HG03064 (cell line): ENCODE results near the gene SLC25A38.
"Not testable (repeated sequence)": the region's sequence is repeated elsewhere in the genome, so short reads cannot be mapped to it uniquely, and the experiment has no call there.

ENCODE experiments used
- ATAC-seq: cut with Tn5 transposase; IDR thresholded peaks from one replicate; pipeline ENCODE4 v1.9.1; 2021; ENCODE audit warnings: low read depth; ENCODE audit not compliant: unreplicated experiment

The SLC25A38 gene

DNA sequence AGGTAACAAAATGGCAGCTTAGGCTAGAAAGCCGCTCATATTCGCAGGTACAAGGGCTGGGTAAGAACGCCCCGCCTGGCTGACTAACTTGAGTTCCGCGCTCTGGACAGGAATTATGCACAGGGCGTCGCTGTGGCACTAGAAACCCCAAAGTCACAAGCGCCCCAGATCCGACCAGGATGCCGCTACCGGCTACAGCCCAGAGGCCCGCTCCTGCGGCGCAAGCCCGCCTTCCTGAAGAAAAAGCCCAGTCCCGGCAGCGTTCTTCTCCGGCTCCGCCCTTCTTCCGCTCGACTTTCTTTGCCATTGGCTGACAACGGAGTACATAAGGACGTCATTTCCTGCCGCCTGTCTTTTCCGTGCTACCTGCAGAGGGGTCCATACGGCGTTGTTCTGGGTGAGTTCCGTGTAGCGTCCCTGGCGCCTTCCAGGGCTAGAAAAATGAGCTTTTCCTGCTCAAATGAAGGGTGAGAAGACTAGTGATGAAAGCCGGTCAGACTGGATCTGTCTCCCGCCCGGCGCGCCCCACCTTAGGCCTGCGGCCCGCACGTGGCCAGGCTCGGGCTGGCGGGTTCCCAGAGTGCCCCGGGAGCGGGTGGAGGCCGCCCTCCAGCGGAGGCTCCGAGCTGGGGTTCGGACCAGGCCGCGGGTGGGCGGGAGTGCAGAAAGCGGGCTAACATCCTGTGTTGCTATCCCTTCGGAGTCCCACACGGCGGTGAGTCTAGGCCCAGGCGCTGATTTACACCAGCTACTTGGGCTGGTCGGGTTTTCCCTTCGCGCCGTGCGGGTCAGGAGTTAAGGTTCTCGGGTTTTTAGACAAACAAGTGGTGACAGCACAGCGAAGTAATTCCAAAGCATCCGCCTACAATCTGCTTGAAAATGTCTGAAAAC lies 23.4 kb downstream of the SLC25A38 start, which contains the start of gene RPSA:
RPSA (plus strand) TSS at position 353 of the 891 bp plus-strand sequence. CDS start 934 bp downstream, outside the sequence.
- ATAC-seq: peak; percentile 92

DNA sequence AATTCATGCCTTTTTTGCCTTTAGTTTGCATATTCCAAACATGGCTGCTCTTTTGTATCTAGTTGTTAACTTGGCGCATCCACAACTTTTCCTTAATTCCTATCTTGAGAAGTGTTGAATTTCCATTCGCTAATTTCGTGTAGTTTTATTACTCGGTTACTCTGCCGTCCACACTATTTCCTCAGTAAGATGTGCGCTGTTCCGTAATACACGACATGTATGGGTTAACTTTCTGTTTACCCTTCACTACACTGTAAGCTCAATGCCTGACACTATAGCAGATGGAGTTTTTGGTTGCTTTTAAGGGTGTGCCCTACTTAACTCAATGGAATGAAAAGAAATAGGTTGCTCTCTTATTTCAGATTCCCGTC lies 24.1 kb downstream of the SLC25A38 start:
- no peak for ATAC-seq

DNA sequence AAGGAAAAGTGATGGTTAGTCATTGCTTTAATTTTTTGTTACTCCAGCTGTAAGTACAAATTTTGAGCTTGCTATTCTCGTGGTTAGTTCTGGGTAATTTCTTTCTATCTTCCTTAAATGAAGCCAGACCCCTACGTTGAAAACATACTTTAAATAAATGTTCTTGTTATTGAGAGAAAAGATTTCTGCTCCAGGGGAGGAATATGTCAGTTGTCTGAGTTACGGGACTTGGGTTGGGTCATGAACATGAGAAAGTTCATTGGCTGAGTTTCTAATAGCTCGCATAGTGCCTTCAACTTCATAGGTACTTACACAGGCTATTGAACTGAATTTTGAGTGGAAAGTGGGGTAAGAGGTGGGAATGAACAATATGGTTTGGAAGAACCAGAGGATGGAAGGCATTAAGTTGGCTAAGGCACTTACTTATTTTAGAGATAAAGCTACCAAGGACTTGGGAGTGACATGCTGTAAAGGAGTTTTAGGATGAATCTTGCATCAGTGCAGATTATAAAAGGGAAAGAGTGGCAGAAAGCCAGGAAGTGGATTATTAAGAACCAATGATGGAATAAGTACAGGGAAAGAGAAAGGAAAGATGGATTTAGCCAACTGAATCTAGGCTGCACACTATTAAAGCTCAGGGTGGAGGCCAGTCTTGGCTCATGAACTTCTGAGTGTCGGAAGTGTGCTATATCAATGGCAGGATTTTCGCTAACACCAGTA lies 24.8 kb downstream of the SLC25A38 start:
- ATAC-seq: no peak

DNA sequence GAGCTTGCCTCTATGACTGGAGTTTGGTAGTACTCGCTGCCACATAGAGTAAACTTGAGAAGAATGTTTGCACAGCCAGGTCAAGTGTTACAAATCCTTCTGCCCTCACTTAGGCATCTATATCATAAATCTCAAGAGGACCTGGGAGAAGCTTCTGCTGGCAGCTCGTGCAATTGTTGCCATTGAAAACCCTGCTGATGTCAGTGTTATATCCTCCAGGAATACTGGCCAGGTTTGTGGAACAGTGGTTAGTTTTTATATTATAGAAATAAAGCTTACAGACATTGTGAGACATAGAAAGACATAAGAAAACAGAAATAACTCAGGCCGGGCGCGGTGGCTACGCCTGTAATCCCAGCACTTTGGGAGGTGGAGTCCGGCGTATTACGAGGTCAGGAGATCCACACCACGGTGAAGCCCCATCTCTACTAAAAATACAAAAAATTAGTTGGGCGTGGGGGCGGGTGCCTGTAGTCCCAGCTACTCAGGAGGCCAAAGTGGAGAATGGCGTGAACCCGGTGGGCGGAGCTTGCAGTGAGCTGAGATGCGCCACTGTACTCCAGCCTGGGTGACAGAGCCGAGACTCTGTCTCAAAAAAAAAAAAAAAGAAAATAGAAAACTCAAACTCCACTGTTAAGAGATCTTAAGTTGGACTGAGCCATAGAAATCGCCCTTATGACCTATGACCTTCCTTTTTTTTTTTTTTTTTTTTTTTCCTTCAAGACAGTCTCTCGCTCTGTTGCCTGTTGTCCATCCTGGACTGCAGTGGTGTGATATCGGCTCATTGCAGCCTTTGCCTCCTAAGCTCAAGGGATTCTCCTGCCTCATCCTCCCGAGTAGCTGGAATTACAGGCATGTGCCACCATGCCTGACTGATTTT lies 25.6 kb downstream of the SLC25A38 start:
- ATAC-seq: no peak

DNA sequence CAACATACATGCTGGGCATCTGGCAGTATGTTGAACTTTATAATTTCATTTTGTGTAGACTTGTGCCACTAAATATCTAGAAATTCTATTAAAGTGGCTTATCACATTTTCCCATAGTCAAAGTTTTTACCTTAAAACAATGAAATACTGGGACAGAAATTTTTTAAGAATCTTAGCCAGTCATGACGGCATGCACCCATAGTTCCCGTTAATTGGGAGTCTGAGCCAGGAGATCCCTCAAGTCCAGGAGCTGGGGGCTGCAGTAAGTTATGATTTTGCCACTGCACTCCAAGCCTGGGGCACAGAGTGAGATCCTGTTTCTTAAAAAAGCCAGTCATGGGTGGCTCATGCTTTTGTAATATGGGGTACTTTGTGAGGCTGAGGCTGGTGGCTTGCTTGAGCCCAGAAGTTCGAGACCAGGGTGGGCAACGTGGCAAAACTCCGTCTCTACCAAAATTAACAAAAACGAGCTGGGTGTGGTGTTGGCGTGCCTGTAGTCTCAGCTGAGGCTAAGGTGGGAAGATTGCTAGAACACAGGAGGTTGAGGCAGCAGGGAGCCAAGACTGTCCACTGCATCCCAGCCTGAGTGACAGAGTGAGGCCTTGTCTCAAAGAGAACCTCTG lies 26.5 kb downstream of the SLC25A38 start:
- no peak for ATAC-seq

DNA sequence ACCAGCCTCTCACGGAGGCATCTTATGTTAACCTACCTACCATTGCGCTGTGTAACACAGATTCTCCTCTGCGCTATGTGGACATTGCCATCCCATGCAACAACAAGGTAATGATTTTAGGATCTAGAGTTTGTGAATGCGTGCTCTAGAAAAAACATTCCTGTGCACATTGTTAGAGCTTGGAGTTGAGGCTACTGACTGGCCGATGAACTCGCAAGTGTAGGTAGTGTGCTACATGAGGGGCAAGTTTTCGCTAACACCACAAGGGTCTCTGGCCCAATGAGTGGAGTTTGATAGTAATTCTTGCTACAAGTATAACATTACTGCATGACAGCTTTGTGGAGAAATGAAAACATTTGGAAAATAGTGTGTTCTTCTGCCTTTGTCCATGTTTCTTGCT lies 27.7 kb downstream of the SLC25A38 start:
- no peak for ATAC-seq

DNA sequence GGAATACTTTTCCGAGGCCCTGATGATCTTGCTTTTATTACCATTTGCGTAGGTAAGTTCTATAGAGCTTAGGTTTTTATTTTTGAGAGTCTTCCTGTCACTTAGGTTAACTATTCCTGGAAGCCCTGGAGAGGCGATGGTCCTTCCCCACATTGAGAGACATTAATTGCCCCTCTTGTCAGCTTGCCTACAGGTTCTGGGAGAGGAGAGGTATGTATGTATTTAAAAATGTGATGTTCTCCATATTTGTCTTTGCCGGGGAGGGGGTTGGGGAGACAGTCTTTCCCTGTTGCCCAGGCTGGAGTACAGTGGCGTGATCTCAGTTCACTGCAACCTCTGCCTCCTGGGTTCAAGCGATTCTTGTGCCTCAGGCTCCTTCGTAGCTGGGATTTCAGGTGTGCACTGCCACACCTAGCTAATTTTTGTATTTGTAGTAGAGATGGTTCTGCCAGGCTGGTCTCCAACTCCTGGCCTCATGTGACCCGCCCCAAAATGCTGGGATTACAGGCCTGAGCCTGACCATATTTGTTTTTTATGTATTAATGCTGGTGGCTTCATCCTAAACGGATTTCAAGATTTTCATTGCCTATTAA lies 29.6 kb downstream of the SLC25A38 start:
- ATAC-seq: no peak

DNA sequence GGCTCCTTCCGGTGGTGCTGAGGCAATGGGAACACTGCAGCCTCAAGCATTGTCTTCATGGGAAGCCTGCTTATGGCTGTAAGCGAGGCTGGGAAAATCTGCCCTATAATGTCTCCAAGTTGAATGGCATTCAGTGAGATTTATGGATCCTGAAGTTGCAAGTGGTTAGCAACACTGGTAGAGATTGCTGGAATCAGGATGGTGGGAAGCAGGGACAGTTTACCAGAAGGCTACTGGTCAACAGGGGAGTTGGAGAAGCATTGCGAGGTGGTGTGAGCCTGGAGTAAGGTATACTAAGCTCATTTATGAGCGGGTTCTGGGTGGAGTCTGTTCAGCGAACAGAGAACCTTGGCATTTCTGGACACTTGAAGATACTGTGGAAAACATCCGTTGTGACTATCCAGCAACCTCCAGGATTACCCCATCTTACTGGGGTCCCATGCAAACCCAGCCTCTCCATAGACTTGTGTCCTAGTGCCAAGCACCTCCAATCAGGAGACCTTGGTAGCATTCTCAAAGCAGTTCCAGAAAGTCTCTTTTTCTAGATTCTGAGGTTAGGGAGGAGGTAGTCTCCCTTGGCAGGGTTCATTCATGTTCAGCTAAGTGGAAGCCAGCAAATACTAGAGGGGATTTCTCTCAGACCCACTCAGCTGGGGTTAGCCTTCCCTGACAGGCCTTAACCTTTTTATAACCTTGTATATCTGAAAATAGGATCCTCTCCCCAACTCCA lies 30.7 kb downstream of the SLC25A38 start:
- no peak for ATAC-seq

DNA sequence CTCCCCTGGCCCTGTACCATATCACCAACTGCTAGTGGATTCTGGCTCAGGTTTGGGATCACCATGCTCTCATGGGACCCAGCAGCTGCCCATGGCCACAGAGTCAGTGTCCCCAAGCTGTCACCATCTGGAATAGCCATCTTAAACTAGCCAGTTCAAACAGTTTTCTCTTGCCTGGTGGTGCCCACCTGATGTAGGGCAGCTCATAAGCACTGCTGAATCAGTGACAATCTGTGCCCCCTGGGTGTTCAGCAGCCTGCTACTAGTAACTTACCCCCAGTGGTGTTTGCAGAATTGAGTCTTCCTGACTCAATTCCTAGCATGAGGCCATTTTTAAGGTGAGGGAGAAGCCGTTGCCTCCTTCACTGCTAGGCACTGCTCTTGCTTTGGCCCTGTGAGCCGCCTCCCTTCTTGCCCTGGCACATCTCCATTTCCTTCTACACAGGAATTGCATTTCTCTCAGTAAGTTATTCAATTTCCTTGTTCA lies 31.3 kb downstream of the SLC25A38 start:
- no peak for ATAC-seq

DNA sequence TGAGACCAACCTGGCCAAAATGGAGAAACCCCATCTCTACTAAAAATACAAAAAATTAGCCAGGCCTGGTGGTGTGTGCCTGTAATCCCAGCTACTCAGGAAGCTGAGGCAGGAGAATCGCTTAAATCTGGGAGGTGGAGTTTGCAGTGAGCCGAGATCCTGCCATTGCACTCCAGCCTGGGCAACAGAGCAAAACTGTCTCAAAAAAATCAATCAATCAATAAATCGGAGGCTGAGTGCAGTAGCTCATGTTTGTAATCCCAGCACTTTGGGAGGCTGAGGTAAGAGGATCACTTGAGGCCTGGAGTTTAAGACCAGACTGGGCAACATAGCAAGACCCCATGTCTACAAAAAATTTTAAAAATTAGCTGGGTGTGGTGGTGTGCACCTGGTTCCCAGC lies 32.1 kb downstream of the SLC25A38 start:
- ATAC-seq: not testable (repeated sequence)

DNA sequence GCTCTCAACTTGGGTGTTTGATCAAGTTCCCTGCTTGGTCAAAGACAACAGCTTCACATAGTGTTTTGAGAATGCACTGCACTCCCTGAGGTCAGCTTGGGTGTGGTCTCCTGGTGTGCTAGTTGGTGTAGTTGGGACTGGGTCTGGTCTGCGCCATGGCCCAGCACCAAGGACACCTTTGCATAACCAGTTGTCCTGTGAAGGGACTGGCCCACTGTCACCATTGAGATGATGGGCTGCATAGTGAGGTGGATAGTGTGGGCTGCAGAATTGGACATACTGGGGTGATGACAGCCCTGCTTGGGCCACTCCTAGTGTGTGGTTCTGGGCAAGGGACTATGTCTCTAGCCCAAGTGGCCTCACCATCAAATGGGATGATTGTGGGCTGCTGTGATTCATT lies 32.8 kb downstream of the SLC25A38 start:
- ATAC-seq: no peak

DNA sequence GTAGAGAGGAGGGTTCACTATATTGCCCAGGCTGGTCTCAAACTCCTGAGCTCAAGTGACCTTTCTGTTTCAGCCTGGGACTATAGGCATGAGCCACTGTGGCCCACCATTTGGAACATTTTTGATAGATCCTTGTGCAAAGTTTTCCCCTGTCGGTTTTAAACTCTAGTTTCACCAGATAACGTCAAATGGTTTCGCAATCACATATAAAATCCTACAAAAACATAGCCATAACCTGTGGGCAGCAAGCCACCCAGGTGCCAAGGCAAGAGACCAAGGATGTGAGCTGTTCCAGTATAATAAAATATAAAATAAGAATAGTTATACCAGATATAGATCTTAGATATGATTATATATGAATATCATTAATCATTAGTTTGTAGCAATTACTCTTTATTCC lies 33.8 kb downstream of the SLC25A38 start:
- not testable (repeated sequence) for ATAC-seq

DNA sequence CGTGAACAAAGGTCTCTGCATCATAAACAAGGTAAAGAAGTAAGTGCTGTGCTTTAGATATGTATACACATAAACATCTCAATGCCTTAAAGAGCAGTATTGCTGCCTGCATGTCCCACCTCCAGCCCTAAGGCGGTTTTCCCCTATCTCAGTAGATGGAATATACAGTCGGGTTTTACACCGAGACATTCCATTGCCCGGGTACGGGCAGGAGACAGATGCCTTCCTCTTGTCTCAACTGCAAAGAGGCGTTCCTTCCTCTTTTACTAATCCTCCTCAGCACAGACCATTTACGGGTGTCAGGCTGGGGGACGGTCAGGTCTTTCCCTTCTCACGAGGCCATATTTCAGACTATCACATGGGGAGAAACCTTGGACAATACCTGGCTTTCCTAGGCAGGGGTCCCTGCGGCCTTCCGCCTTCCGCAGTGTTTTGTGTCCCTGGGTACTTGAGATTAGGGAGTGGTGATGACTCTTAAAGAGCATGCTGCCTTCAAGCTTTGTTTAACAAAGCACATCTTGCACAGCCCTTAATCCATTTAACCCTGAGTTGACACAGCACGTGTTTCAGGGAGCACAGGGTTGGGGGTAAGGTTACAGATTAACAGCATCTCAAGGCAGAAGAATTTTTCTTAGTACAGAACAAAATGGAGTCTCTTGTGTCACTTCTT lies 35.5 kb downstream of the SLC25A38 start:
- not testable (repeated sequence) for ATAC-seq

DNA sequence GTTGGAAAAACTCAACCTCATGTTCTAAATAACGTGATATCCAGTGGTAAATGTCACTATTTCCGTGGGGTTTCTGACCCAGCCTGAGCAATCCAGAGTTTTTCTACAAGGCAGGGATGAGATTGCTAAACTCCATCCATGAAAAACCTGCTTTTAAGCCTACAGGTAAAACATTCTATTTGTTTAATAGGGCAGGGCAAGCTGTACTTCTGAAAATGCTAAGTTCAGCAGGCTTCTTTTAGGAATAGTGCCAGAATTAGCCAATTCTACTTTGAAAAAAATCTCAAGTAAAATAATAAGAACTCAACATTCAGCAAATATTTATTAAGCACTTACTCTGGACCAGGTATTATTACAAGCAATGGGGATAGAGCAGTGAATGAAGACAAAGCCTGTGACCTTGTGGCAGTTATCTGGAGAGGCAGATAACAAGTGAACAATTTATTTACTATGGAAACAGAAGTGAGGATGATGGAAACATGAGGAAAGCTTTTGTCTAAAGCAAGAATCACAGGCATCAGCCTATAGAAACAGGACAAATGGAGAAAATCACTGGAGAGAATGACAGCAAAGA lies 36.7 kb downstream of the SLC25A38 start:
- ATAC-seq: no peak

DNA sequence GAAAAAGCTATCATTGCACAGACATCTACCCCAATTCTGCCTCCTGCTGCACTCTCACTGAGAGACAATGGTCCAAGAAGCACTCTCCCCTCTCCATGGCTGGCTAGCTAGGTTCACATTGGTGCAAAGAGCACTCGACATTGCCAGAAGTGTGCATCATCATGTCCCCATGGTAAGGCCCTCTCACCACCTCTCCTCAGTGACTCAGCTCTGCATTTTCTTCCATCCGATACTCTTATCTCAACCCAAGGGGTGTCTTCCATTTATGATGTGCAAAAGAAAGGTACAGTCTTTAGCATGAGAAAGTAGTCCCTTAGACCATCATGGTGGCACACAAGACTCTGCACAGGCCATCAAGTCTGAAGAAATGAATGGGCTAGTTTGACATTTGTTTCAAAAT lies 37.4 kb downstream of the SLC25A38 start:
- ATAC-seq: no peak

DNA sequence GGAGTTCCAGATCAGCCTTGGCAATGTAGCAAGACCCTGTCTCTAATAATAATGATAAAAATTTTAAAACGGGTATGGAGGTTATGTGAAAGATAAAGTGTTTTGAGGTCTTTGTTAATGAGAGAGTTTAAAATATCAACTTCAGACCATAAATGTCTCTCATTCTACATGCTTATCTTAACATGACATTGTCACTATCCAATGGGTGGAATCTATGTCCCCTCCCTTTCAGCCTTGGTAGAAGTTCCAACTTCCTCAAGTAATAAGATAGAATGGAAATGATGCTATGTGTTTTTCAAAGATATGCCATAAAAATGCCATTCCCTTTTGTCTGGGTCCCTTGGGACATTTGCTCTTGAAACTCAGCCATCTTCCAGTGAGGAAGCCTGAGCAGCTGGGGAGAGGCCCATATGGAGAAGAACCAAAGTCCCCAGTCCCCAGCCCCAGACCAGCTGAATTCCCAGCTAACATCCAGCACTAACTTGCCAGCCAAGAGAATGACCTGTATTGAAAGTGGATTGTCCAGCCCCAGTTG lies 40.3 kb downstream of the SLC25A38 start:
- no peak for ATAC-seq

DNA sequence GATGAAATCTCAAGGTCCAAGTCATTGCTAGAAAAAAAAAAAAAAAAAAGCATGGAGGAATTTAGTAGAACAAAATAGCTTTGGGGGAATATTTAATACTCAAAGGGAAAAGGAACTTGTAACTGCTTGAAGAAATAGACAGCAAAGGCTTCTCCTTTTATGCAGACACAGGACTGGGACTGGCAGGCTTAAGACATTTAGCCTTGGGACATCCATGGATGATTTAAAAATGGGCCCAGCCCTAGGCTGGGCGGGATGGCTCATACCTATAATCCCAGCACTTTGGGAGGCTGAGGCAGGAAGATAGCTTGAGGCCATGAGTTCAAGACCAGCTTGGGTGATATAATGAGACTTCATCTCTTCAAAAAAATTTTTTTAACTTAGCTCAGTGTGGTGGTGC lies 43.1 kb downstream of the SLC25A38 start:
- ATAC-seq: no peak

DNA sequence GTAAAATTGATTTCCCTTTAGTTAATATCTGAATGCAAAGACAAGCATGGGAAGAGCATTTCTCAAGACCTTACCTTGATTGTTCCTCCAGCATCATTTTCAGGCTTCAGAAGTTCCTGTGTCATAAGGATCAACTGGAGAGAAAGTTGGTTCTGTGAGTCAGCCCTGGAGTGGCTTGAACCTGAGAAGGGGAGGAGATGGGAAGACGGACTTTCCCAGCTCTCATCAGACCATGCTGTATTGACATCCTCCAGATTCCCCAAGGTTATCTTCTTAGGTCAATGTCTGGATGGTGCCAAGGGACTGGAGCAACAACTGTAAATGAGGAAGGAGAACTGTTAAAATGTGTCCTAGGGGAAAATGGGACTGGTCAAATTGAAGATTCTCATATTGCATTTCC lies 44.3 kb downstream of the SLC25A38 start:
- ATAC-seq: no peak
